HG03469 (cell line): Measurements from ENCODE around the gene PBXIP1.

ENCODE experiments used
- ATAC-seq: cut with Tn5 transposase; IDR thresholded peaks from one replicate; pipeline ENCODE4 v1.9.1; 2021; ENCODE audit warnings: mild to moderate bottlenecking, moderate library complexity, moderate number of reproducible peaks; ENCODE audit not compliant: unreplicated experiment

PBXIP1 gene

GRCh38 chr1:154973344-154974101 lies 17.6 kb upstream of the PBXIP1 start:
- ATAC-seq, result no peak

- no peak for ATAC-seq
These were observed 16.8 kb upstream of the PBXIP1 start for GRCh38 chr1:154972517-154973343.

- no peak for ATAC-seq
These were observed 16.3 kb upstream of the PBXIP1 start for GRCh38 chr1:154972213-154972516.

- ATAC-seq, result no peak
These were observed 15.6 kb upstream of the PBXIP1 start for GRCh38 chr1:154971341-154971998.

GRCh38 chr1:154970631-154971340 lies 14.9 kb upstream of the PBXIP1 start, which contains the start of gene SHC1:
SHC1 (minus strand) TSS chr1:154970747; CDS start chr1:154970526, 221 bp downstream.
- ATAC-seq, result no peak

- no peak for ATAC-seq
These were observed 14.1 kb upstream of the PBXIP1 start for GRCh38 chr1:154969860-154970452.

GRCh38 chr1:154969246-154969645 lies 13.3 kb upstream of the PBXIP1 start:
- ATAC-seq, result no peak

GRCh38 chr1:154968731-154969130 lies 12.8 kb upstream of the PBXIP1 start:
- ATAC-seq, result no peak

GRCh38 chr1:154967331-154967950 lies 11.5 kb upstream of the PBXIP1 start:
- no peak for ATAC-seq

- no peak for ATAC-seq
These were observed 10.2 kb upstream of the PBXIP1 start for GRCh38 chr1:154966111-154966510.

- ATAC-seq, result no peak
These were observed 8.5 kb upstream of the PBXIP1 start for GRCh38 chr1:154964359-154964758.

- ATAC-seq, result no peak
These were observed 7.7 kb upstream of the PBXIP1 start for GRCh38 chr1:154963643-154964042.

GRCh38 chr1:154962795-154963330 lies 7.0 kb upstream of the PBXIP1 start:
- no peak for ATAC-seq

- peak; percentile 19 for ATAC-seq
These were observed 6.4 kb upstream of the PBXIP1 start for GRCh38 chr1:154962156-154962749.

- ATAC-seq, result peak; percentile 46
These were observed 5.6 kb upstream of the PBXIP1 start, which contains the start of gene PYGO2 for GRCh38 chr1:154961207-154962155. PYGO2 (minus strand) TSS chr1:154961782; CDS start chr1:154961576, 206 bp downstream.

GRCh38 chr1:154960446-154961136 lies 4.7 kb upstream of the PBXIP1 start:
- ATAC-seq, result no peak

- no peak for ATAC-seq
These were observed 3.5 kb upstream of the PBXIP1 start for GRCh38 chr1:154959426-154959780.
